Hepatocyte (in vitro differentiated cells): ENCODE data around the gene S1PR2. TPM values are rescaled to one million over a fixed set of nuclear protein-coding genes. Genes with fewer than 3 reads are reported as not detected.

Experiments
- DNase-seq: peaks from one replicate; pipeline ENCODE4 v3.0.0-alpha.2; 2016; ENCODE audit warnings: low spot score
- H2AFZ ChIP-seq: fragments of 200-600 bp; sonication (generic); 2 replicates; pipeline ENCODE4 v1.6.0; 2016; ENCODE audit warnings: antibody characterized with exemption, mild to moderate bottlenecking
- H3K27ac ChIP-seq: fragments of 200-600 bp; sonication (generic); 2 replicates; pipeline ENCODE4 v1.5.1; 2016; ENCODE audit warnings: mild to moderate bottlenecking
- H3K27me3 ChIP-seq: fragments of 200-600 bp; sonication (generic); 2 replicates; pipeline ENCODE4 v1.6.1; 2016
- H3K36me3 ChIP-seq: fragments of 200-600 bp; sonication (generic); replicated peaks from 2 replicates; pipeline ENCODE4 v1.5.1; 2016; ENCODE audit warnings: low read depth; ENCODE audit not compliant: insufficient read depth
- H3K4me1 ChIP-seq: fragments of 200-600 bp; sonication (generic); 2 replicates; pipeline ENCODE4 v1.5.1; 2016; ENCODE audit warnings: mild to moderate bottlenecking, moderate library complexity; ENCODE audit not compliant: insufficient read depth
- H3K4me2 ChIP-seq: fragments of 200-600 bp; sonication (generic); 2 replicates; pipeline ENCODE4 v1.6.0; 2016
- H3K4me3 ChIP-seq: fragments of 200-600 bp; sonication (generic); 2 replicates; pipeline ENCODE4 v1.5.1; 2016; ENCODE audit warnings: mild to moderate bottlenecking
- H3K79me2 ChIP-seq: fragments of 200-600 bp; sonication (generic); 2 replicates; pipeline ENCODE4 v1.6.0; 2017; ENCODE audit warnings: mild to moderate bottlenecking
- H3K9me2 ChIP-seq: fragments of 200-600 bp; sonication (generic); replicated peaks from 2 replicates; pipeline ENCODE4 v1.6.0; 2017; ENCODE audit warnings: mild to moderate bottlenecking; ENCODE audit not compliant: insufficient read depth
- H3K9me3 ChIP-seq: fragments of 200-600 bp; sonication (generic); 2 replicates; pipeline ENCODE4 v1.5.1; 2016; ENCODE audit warnings: low read depth, mild to moderate bottlenecking
- H4K20me1 ChIP-seq: fragments of 200-600 bp; sonication (generic); 2 replicates; pipeline ENCODE4 v1.6.0; 2016; ENCODE audit warnings: mild to moderate bottlenecking; ENCODE audit not compliant: insufficient read depth, poor library complexity, severe bottlenecking
- CTCF ChIP-seq: fragments of 200-600 bp; sonication (generic); IDR thresholded peaks from 2 replicates; pipeline ENCODE4 v1.5.1; 2016; ENCODE audit warnings: antibody characterized with exemption, mild to moderate bottlenecking; ENCODE audit not compliant: poor library complexity
- EZH2 ChIP-seq: fragments of 200-600 bp; sonication (generic); IDR thresholded peaks from 2 replicates; pipeline ENCODE4 v1.6.1; 2016; ENCODE audit warnings: antibody characterized with exemption, mild to moderate bottlenecking, borderline replicate concordance
- EZH2phosphoT487 ChIP-seq: fragments of 200-600 bp; sonication (generic); IDR thresholded peaks from one replicate; pipeline ENCODE4 v1.6.1; 2018; ENCODE audit warnings: antibody characterized with exemption, mild to moderate bottlenecking, low read depth, moderate library complexity; ENCODE audit not compliant: unreplicated experiment, severe bottlenecking
- WGBS: methylation state at CpG from one replicate; pipeline ENCODE4 v1.1.6; 2016; ENCODE audit warnings: low lambda C conversion rate; ENCODE audit errors: missing lambda C conversion rate; 5-methylcytosine and 5-hydroxymethylcytosine counted together
- polyA plus RNA-seq: library from polyadenylated mRNA; unstranded; fragments of >200 nt; fragmentation: Nextera tagmentation; extraction: Ambion mirVana; gene quantifications from 2 replicates; pipeline ENCODE4 v1.2.1, GENCODE V29; 2016
- total RNA-seq: library from RNA; depleted of rRNA; stranded (reverse); fragments of >200 nt; gene quantifications from 2 replicates; pipeline ENCODE4 v1.2.3, GENCODE V29; 2014

Gene S1PR2
- total and polyA plus RNA-seq, 2 experiments from 2014 or later: 8.6 to 16.1 TPM

- Histone ChIP-seq H3K27ac (peak within 1 kb of the TSS; percentile 67), H4K20me1 (no peaks in the 10 kb centered on the region), H3K9me2 (no peaks in the 10 kb centered on the region), H3K36me3 (no peaks in the 10 kb centered on the region), H3K4me2 (peak within 1 kb of the TSS; percentile 100), H3K4me1 (peaks cover 4% of the 10 kb centered on the region), H3K79me2 (peaks cover 13% of the 10 kb centered on the region), H3K9me3 (no peaks in the 10 kb centered on the region), H3K27me3 (no peaks in the 10 kb centered on the region), H2AFZ (peak within 1 kb of the TSS; percentile 70), H3K4me3 (peak within 1 kb of the TSS; percentile 52)
- WGBS: under 1% methylated on average over 76 of the region's 77 CpGs
- no peak for TF ChIP-seq EZH2phosphoT487
- TF ChIP-seq CTCF: no peak
- no peak for TF ChIP-seq EZH2
- DNase-seq: peak; percentile 98
Observed at GRCh38 chr19:10251792-10252694, 20.9 kb upstream of the S1PR2 start, which contains the start of gene MRPL4. MRPL4 (plus strand) TSS chr19:10252214; CDS start chr19:10252254, 40 bp downstream.

GRCh38 chr19:10246511-10246910 lies 15.4 kb upstream of the S1PR2 start:
- Histone ChIP-seq H3K9me3 (no peaks in the 10 kb centered on the region), H3K4me2 (no peak overlapping the region), H4K20me1 (no peaks in the 10 kb centered on the region), H3K27me3 (no peaks in the 10 kb centered on the region), H3K9me2 (no peaks in the 10 kb centered on the region), H3K36me3 (no peaks in the 10 kb centered on the region), H2AFZ (no peak overlapping the region), H3K4me1 (no peaks in the 10 kb centered on the region), H3K79me2 (peaks cover 3% of the 10 kb centered on the region), H3K4me3 (no peak overlapping the region), H3K27ac (no peak overlapping the region)
- no peak for DNase-seq
- WGBS: 85% methylated on average over 6 of the region's 6 CpGs
- TF ChIP-seq CTCF: no peak

DNA sequence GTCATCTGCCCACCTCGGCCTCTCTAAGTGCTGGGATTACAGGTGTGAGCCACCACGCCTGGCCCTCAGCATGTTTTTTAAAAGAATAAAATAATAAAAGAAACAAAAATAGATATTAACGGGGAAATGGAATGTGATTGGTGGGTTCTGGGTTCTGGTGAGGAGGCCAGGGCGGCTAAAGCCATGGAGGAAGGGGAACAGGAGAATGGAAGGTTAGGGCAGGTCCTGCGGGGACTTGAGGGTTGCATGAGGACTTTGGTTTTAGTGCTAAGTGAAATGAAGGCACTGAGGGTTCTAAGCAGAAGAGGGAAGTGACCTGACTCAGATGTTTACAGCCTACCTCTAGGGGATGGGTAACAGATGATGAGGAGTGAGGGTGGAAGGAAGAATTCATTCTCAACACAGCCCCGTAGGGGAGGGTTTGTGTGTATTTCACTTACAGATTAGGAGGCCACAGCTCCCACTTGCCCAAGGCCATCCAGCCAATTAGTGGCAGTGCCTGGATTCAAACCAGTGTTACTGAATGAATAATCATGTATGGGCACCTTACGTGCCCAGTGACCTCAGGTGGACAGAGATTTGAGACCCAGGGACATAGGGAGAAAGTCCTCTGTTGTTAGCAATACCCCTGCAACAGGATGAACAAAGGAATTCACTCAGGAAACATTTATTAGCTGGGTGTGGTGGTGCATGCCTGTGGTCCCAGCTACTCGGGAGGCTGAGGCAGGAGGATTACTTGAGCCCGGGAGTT lies 14.2 kb upstream of the S1PR2 start:
- no peak overlapping the region for H2AFZ ChIP-seq
- H3K27ac ChIP-seq: no peak overlapping the region
- no peak overlapping the region for H3K4me2 ChIP-seq
- DNase-seq: no peak
- no peaks in the 10 kb centered on the region for H3K4me1 ChIP-seq
- H4K20me1 ChIP-seq: no peaks in the 10 kb centered on the region
- TF ChIP-seq EZH2 (no peak), EZH2phosphoT487 (no peak), CTCF (no peak)
- H3K36me3 ChIP-seq: no peaks in the 10 kb centered on the region
- H3K9me3 ChIP-seq: no peaks in the 10 kb centered on the region
- H3K27me3 ChIP-seq: no peaks in the 10 kb centered on the region
- no peaks in the 10 kb centered on the region for H3K79me2 ChIP-seq
- H3K9me2 ChIP-seq: no peaks in the 10 kb centered on the region
- WGBS: 81% methylated on average over 9 of the region's 9 CpGs
- no peak overlapping the region for H3K4me3 ChIP-seq
